Measurements from ENCODE around the gene ALKBH3.

DNA sequence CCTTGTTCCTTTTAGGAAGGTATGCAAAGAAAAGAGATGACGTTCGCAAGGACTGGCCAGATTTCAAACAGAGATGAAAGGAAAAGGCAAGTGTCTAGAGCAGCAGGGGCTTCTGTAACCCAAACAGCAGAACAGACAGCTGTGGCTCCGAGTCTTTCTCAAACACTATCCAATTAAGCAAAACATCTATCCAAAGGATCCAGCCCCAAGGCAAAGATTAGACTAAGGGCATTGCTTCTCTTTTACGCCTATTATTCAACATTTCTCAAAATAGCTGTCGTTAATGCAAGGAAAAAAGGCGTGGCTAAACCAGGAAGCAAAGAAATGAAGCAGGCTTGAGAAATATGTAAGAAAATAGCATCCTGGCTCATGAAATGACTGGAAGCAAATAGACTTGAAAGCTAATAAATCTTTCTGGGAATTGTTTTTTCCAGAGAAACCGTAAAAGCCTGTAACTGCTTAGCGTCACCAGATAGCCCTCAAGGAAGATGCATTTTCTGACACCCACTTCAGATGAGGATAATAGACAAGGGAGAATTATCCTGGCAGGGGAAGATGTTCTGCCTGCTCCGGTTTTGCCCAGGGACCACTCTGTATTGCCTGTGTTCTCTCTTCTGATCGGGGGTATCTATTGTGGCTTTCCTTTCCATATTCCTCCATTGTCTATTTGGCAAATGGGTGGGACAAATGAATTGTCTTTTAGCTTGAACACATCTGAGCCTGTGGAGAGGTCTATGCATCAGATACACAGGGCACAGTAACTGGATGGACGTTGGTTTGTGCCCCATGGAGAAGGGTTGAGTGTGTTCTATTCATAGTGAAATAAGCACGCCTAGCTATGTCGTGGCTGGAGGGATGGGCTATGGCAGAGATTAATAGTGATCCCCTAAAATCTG lies 82.0 kb downstream of the ALKBH3 start:
- TF ChIP-seq POLR2AphosphoS5 (IDR thresholded peaks at IDR 0.05; ENCODE audit: insufficient read depth, low read depth, low read length) (no peak), POLR2A (IDR thresholded peaks at IDR 0.05; ENCODE audit: low read depth, low read length) (no peak), EZH2 (IDR thresholded peaks at IDR 0.05; ENCODE audit: borderline replicate concordance, low read depth, low read length, severe bottlenecking) (no peak), MYC (IDR thresholded peaks at IDR 0.05; ENCODE audit: low read depth, low read length) (no peak)
- TF ChIP-seq, protein P1, sequence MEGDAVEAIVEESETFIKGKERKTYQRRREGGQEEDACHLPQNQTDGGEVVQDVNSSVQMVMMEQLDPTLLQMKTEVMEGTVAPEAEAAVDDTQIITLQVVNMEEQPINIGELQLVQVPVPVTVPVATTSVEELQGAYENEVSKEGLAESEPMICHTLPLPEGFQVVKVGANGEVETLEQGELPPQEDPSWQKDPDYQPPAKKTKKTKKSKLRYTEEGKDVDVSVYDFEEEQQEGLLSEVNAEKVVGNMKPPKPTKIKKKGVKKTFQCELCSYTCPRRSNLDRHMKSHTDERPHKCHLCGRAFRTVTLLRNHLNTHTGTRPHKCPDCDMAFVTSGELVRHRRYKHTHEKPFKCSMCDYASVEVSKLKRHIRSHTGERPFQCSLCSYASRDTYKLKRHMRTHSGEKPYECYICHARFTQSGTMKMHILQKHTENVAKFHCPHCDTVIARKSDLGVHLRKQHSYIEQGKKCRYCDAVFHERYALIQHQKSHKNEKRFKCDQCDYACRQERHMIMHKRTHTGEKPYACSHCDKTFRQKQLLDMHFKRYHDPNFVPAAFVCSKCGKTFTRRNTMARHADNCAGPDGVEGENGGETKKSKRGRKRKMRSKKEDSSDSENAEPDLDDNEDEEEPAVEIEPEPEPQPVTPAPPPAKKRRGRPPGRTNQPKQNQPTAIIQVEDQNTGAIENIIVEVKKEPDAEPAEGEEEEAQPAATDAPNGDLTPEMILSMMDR (IDR thresholded peaks at IDR 0.05; ENCODE audit: extremely low read depth in 1 of 2, insufficient read depth in 1 of 2, low read depth in 1 of 2, low read length in 2 of 2): no peak
- TF ChIP-seq, protein P2, sequence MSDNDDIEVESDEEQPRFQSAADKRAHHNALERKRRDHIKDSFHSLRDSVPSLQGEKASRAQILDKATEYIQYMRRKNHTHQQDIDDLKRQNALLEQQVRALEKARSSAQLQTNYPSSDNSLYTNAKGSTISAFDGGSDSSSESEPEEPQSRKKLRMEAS (IDR thresholded peaks at IDR 0.05; ENCODE audit: insufficient read depth, insufficient read length): no peak

Measured in endothelial cell of umbilical vein (primary cell).